NCI-H524 treated with DMSO at 0.1 percent for 48 hours (cell line): ENCODE measurements around the gene TM4SF18.
"Not testable (repeated sequence)": the region's sequence is repeated elsewhere in the genome, so short reads cannot be mapped to it uniquely, and the experiment has no call there.

Experiments used
- DNase-seq: peaks from one replicate; lab custom pipeline; 2025; lab: John Stamatoyannopoulos, UW

The TM4SF18 gene, protein sequence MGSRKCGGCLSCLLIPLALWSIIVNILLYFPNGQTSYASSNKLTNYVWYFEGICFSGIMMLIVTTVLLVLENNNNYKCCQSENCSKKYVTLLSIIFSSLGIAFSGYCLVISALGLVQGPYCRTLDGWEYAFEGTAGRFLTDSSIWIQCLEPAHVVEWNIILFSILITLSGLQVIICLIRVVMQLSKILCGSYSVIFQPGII

DNA sequence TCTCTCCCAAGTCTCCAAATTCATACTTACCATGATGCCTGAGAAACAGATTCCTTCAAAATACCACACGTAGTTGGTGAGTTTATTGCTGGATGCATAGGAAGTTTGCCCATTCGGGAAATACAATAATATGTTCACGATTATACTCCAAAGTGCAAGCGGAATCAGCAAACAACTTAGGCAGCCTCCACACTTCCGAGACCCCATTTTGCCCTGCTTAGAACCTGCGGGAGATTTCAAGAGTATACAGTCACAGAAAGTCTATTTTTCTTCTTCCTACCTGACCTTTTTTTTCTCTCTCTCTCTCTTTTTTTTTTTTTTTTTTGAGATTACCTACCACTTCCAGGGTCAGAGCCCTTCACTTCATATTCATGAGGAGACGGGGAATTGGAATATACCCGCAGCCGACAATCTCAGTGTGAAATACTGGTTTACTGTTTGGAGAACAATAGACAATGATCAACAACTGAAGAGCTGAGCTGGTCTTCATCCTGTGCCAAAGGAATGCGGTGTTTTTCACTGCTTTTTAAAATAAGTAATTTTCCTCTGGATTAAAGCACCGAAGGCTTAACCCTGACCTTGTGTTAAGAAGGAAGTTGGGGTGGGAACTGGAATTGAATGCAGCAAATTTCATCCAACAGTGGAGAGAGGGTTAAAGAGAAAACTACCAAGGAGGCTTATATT, at the start of gene TM4SF18:
Gene TM4SF18, minus strand, starts transcription at position 461 of the 684 bp plus-strand sequence. Its CDS starts 254 bp downstream, at position 207.
- DNase-seq, result no peak

DNA sequence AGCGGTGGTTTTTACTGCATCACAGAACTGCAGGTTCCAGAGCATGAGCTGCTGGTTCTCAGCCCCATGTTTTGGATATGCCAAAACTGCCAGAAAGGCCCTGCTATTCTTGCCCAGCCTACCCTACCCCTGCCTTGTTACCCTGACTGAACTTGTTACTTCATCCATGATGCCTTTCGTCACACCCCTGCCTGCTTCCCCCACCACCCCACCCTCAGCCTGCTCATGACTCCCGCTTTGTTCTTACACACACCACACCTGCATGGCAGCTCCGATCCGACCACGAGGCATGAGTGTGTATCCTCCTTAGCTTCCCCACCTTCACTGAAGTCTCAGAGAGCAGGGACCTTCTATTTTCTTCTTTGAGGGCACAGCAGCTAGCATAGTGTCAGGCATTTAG, 49.1 kb upstream of the TM4SF18 start:
- no peak for DNase-seq

DNA sequence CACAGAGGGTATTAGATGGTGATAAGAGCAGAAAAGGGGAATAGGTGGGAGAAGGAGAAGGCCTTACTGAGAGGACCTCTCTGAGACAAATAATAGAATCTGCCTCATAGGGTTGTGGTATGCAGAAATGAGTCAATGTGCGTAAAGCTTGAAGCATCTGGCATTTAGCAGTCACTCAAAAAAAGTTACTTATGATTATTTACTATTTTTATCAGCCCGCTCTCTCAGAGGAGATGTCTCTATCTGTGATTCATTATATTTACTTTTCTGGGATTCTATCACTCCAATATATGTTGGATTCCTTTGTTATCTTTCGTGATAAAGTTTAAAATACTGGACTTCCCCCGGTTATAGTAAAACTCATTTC, 48.6 kb upstream of the TM4SF18 start:
- no peak for DNase-seq

DNA sequence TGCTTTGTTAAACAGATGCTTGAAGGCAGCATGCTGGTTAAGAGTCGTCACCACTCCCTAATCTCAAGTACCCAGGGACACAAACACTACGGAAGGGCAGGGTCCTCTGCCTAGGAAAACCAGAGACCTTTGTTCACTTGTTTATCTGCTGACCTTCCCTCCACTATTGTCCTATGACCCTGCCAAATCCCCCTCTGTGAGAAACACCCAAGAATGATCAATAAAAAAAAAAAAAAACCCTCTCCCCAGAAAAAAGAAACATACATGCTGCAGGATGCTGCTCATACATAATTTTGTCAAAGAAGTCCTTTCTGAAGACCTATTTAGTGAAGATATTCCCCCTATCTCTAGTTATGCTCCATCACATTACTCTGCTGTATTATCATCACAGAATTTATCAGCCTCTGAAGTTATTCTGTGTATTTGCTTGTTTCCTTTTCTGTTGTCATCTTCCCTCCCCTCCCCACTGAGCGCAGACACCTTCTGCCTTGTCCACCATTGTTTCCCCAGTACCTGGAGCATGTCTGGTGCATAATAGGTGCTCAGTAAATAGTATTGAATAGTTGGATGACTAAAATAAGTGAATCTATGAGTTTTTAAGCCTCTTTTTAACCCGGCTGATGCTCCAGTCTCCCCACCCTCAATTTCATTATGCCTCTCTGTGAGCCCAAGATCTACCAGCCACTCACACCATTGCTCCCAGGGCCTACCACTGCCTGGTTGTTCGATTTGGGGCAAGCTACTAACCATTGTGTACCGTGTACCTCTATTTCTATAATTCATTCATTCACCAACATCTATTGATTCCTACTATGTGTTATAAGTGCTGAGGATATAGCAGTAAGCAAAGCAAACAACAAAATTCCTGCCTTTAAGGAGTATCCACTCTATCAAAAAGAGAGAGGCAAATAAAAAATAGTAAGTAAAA, 48.0 kb upstream of the TM4SF18 start:
- no peak for DNase-seq

DNA sequence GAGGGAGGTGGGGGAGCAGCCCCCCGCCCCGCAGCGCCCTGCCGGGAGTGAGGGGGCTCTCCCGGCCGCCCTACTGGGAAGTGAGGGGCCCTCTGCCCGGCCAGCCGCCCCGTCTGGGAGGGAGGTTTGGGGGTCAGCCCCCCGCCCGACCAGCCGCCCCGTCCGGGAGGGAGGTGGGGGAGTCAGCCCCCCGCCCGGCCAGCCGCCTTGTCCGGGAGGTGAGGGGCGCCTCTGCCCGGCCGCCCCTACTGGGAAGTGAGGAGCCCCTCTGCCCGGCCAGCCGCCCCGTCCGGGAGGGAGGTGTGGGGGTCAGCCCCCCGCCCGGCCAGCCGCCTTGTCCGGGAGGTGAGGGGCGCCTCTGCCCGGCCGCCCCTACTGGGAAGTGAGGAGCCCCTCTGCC, 46.8 kb upstream of the TM4SF18 start:
- DNase-seq, result not testable (repeated sequence)

DNA sequence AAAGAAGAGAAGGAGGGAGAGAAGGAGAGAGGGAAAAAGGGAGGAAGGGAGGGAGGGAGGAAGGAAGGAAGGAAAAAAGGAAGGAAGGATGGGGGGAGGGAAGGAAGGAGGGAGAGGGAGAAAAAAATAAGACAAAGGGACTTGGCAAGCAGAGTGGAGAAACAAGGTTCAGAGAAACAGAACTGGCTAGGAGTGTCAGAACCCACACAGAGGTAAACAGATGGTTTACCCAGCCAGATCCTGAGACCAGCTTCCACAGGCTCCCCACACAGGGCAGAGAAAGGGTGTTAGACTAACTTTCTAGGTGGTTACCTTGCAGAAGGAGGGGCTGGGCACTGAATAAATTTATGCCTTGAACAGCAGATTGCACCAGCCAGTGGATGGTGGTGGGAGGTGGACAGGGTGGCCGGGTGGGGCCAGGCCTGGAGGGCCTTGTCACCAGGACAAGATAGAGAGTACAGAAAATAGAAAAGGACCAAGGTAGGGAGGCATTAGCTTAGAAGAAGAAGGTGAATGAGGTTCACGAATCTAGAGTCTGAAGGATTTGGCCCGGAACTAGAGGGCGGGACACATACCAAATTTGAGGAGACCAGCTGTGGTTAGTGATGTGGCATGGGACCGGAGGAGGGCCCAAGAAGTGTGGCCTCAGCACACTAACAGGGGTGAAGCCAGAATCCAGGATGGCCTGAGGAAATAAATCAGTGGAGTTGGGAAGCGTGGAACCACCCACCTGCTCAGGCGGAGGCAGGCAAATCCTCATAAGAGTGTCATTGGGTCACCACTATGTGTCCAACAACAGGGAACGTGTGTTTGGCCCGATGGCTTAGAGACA, 45.3 kb upstream of the TM4SF18 start:
- no peak for DNase-seq

DNA sequence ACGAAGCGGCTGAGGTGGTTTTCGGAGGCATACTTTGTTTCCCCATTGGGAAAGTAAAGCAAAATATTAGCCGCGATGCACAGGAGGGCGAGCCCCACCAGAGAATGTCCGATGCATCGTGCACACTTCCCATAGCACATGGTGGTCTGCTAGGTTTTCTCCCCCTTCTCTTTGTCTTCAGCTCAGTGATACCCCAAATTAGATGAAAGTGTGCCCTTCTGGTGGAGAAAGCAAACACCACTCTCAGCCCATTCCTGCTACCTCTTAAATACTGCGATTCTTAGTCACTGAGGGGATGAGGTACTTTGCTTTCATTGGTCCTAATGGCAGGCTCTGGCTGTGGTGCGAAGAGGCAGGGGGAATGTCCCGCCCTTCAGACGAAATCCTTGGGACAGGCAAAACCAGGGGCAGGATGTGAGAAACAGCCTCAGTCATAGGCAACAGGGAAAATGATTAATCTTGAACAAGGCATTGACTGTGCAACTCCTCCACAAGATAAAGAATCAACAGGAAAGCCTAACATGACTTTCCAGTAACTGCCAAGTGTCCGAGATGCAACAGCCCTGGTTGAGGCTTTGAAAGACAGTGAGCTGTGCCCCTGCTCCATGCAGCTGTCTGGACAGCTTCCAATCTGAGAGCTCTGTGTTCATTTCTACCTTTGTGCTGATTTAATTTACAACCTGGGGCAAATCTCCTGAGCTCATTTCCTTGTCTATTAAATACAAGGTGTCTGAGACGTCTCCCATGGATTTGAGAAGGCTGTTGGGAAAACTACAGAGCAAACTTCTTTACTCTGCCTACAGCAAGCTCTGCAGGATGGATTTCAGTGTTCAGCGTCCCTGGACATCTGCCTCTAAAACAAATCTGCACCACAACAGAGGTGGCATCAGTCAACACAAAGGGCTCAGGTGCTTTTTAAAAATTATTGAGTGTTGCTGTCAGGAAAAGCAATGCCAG, 44.2 kb upstream of the TM4SF18 start, which contains the start of gene TM4SF1:
Gene TM4SF1, minus strand, starts transcription at position 242 of the 957 bp plus-strand sequence. Its CDS starts 102 bp downstream, at position 140.
- DNase-seq, result no peak

DNA sequence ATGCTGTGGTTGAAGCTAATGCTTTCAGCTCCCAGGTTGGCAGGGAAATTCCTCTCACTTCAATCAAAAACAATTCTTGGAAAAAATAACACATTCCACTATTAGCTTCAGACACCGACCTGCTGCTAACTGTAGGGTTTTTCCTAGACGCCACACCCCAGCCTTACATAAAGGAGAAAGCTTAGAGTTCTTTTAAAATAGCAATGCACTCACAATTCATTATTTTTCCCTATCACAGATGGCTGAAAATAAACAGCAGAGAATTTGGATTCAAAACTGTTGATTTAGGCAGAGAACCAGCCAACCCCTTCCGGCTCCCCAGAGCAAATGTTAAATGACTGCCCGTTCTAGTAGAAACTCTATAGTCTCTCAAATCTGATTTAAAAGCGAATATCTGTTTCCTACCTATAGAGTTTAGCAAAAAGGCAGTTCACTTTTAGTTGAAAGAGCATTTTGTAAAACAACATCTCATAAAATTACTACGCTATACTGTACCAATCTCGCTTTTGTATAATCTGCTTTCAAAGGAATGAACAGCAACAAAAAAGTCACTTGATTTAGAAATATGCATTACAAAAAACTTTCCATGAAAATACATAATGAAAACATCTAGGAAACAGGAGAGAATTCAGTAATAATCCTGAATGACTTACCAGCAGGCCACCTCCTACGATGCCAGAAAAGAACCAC, 43.4 kb upstream of the TM4SF18 start:
- no peak for DNase-seq

DNA sequence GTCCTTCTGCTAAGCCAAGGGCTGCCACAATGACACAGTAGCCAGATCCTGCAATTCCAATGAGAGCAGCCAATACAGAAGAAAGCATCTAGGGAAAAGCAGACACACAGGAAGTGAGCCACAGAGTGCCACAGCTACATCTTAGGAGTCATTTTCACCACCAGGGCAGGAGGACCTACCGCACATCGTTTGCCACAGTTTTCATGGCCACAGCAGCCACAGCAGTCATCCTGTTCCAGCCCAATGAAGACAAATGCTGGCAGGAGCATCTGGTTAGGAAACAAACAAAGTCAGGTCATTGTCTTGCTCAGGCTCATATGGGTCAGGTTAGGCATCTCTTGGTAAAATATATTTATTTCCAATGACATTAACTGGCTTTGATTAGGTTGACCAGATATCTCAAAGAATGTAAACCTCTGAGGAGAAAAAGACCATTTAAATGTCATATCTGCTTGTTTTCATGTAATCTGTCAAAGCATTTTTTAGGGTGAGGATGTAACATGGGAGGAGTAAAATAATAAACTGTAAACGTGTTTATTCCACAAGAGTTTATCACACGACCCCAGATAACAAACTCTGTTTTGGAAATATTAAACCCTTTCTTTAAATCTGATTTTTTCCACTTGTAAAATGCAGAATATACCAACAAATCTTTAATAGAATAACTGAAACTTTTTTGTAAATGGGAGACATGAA, 42.2 kb upstream of the TM4SF18 start:
- no peak for DNase-seq

DNA sequence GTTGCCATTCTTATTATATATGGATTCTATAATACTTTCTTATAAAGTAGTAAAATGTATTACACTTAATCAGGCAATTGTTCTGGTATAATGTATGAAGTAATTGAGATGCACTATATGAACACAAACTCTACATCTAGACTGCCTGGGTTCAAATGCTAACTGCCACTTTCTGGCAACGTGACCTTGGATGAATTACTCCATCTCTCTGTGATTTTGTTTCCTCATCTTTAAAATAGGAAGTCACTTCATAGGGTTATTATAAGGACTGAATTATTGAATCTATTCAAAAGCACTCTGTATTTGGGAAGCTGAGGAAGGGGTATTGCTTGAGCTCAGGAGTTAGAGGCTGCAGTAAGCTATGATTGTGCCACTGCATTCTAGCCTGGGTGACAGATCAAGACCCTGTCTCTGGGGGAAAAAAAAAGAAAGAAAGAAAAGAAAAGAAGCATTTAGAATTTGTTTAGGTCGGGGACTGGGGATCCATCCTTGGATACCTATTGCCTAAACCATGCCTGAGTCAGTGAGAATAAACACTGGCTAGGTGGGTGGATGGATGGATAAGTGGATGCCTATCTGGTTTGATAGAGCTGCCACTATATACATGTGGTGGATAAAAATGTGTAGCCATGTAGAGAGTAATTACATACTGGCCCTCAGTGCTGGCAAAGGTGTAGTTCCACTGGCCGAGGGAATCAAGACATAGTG, 41.5 kb upstream of the TM4SF18 start:
- DNase-seq, result no peak

DNA sequence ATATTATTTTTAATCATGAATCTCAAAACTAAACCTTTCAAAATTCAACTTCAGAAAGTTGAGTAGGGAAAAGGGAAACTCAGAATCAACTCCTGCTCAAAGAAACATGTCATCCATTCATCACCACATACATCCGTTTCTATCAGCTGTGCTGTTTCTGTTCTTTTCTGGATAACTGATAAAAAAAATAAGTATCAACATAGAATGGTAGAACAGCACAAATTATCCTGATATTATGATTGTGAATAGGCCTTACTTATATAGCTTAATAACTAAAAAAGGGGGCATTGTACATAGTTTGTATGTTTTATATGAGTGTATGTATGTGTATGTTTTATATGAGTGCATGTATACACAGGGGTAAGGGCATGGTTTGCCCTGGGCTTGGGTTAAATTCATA, 41.0 kb upstream of the TM4SF18 start:
- DNase-seq, result no peak

DNA sequence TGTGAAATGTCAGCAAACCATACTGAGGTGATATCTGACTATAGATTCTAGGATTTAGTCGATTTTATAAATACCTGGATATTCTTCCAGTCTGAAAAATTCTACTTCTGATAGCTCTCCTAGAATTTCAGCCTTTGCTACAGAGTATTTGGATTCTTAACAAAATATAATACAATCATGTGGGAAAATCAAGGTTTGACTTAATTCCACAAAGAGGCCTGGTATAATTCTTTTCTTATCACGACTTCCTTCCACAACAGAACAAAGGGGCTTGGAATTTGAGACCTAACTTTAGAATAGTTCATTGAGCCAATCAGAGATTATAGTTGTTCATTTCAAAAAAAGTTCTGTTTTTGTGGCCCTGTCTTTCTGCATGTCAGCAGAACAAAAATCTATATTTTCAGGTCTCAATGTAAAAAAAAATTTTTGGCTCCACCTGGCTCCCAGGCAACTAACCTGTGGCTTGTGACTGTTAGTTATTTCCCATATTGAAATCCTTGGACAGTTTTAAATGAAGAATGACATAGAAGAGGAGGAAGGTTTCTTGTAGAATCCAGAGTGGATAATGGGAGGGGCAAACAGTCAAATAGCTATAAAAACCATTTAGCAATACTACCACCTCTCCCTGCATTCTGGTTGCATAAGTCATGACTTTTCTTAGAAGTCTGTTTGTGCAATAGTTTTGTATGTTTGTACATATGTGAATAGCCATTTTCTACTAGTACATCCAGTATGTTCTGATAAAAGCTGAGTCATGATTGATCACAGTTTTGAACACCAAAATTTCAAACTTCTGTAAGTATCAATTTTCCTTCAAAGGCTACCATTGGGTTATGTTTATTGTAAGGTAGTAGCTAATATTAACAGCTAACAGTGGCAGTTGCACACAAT, 40.0 kb upstream of the TM4SF18 start:
- DNase-seq, result no peak

DNA sequence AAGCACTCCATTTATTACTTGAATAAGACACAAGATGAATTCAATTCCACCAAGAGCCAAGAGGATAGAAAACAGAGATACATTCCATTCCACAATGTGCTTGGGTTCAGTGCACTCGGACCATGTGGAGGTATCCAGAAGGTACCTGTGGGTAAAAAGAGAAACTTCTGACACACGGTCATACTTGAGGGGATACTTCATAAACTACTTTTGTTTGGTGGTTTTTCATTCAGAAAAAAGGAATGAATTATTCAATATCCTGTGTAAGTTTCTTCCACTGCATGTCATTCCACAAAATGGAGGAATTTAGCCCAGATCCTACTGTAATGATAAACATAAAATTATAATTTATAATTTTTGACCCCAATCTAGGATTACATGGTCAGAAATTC, 38.3 kb upstream of the TM4SF18 start:
- DNase-seq, result no peak

DNA sequence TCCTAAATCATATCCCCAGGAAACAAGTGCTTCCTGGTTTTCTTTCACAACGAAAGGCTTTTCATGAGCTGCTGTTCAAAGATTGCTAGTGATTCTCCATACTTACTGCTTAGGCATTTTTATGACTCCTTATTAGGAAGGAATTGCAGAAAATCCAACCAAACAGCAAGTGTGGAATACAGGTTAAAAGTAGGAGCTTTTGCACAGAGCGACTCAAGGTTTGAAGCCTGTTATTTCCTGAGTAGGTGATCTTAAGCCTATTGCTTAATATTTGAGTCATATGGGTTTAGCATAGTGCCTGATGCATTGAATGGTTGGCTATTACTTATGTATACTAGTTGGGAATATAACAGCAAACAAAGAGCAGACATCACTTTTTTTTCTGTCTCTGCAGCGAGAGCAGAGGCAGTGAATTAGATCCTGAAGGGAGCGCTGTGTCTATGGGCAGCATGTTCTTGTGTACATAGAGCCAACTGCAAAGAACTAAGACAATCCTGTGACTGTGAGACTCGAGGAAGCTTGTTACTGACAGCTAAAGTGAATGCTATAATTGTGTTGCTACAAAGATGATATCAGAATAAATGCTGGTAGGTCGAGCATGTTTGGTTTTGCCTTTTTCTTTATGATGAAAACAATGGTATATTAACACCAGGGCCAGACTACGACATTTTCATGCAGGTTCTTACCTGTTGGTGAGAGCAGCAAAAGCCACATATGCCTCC, 37.7 kb upstream of the TM4SF18 start:
- no peak for DNase-seq

DNA sequence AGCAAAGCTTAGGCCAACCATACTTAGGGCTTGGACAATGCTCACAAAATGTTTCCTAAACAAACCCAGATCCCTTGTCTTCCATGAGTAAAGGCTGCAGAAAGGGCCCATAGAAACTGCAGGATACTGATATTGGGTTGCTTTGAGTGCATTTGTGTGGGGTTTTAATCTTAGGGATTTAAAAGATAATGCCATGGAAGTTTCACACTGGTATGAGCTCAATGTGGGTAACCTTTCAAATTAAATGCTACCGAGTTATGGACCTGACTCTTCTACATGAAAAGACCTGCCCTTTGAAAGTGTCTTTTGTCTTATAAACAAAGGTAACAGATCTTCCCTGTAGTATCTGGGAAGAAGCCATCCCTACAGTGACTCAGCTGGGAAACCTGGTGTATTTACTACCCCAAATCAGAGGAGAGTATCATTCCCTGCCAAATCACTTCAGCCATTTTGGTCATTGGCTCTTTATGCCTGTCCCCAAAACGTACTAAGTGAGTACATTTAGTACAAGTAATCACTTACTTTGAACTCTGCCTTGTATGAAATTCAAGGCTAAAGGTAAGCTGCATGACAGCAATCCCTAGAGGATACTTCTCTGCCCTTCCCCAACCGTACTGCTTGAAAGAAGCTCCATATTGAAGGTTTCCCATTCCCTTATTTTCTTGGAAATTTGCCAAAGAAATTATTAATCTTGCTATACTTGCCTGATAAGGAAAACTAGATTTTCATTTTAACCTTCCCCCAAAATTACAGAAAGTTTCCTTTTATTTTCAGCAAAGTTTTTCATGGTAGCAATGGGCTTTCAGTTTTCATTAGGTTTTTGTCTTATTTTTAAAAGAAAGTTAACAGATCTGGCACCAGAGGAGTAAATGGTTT, 36.8 kb upstream of the TM4SF18 start:
- DNase-seq, result no peak
